ENCODE results near the gene SLC66A3.

GRCh38 chr2:11157731-11158130, 2.5 kb downstream of the SLC66A3 start:
- TF ChIP-seq CTCF (IDR thresholded peaks at IDR 0.05) (no peak), POLR2A (IDR thresholded peaks at IDR 0.05) (no peak)

Measured in breast epithelium (tissue), 3 donors.